ENCODE results near the gene QDPR. TPM values are rescaled to one million over a fixed set of nuclear protein-coding genes. Genes with fewer than 3 reads are reported as not detected.

The QDPR gene
- total RNA-seq, 1 experiment from 2014 or later = 15.2 TPM

DNA sequence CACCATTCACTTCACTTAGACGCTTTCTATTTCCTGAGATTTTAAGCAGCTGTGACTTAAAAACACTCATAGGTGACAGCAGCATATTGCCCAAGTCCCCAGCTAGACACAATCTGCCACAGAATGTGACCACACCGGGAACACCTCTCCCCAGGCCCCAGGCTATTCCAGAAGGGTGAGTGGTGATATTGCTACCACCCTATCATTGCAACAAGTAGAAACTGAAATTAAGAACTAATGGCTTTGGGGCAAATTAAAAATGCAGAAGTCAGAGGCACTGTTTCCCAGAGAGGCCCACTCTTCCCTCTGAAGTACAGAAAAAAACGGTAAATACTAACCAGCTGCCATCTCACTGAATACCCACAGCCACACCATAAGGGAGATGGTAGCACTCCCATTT, 35.0 kb downstream of the QDPR start:
- TF ChIP-seq TCF7L2 (IDR thresholded peaks at IDR 0.05; ENCODE audit: low read depth, low read length) (no peak), POLR2AphosphoS5 (IDR thresholded peaks at IDR 0.05; ENCODE audit: low read depth, low read length) (no peak), SIN3A (IDR thresholded peaks at IDR 0.05; ENCODE audit: borderline replicate concordance, insufficient read depth, low read depth, low read length) (no peak)
- TF ChIP-seq, protein P1, sequence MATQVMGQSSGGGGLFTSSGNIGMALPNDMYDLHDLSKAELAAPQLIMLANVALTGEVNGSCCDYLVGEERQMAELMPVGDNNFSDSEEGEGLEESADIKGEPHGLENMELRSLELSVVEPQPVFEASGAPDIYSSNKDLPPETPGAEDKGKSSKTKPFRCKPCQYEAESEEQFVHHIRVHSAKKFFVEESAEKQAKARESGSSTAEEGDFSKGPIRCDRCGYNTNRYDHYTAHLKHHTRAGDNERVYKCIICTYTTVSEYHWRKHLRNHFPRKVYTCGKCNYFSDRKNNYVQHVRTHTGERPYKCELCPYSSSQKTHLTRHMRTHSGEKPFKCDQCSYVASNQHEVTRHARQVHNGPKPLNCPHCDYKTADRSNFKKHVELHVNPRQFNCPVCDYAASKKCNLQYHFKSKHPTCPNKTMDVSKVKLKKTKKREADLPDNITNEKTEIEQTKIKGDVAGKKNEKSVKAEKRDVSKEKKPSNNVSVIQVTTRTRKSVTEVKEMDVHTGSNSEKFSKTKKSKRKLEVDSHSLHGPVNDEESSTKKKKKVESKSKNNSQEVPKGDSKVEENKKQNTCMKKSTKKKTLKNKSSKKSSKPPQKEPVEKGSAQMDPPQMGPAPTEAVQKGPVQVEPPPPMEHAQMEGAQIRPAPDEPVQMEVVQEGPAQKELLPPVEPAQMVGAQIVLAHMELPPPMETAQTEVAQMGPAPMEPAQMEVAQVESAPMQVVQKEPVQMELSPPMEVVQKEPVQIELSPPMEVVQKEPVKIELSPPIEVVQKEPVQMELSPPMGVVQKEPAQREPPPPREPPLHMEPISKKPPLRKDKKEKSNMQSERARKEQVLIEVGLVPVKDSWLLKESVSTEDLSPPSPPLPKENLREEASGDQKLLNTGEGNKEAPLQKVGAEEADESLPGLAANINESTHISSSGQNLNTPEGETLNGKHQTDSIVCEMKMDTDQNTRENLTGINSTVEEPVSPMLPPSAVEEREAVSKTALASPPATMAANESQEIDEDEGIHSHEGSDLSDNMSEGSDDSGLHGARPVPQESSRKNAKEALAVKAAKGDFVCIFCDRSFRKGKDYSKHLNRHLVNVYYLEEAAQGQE (IDR thresholded peaks at IDR 0.05; ENCODE audit: insufficient read depth in 1 of 2, low read depth in 2 of 2, low read length in 1 of 2) = no peak
- TF ChIP-seq, protein P2, sequence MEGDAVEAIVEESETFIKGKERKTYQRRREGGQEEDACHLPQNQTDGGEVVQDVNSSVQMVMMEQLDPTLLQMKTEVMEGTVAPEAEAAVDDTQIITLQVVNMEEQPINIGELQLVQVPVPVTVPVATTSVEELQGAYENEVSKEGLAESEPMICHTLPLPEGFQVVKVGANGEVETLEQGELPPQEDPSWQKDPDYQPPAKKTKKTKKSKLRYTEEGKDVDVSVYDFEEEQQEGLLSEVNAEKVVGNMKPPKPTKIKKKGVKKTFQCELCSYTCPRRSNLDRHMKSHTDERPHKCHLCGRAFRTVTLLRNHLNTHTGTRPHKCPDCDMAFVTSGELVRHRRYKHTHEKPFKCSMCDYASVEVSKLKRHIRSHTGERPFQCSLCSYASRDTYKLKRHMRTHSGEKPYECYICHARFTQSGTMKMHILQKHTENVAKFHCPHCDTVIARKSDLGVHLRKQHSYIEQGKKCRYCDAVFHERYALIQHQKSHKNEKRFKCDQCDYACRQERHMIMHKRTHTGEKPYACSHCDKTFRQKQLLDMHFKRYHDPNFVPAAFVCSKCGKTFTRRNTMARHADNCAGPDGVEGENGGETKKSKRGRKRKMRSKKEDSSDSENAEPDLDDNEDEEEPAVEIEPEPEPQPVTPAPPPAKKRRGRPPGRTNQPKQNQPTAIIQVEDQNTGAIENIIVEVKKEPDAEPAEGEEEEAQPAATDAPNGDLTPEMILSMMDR (IDR thresholded peaks at IDR 0.05) = no peak
- H3K4me3 ChIP-seq (ENCODE audit: low read depth in 2 of 2, low read length in 2 of 2) = no peak overlapping the region
- BruUV-seq (replicated peaks) = no TSS peak
- no peaks in the 10 kb centered on the region for H3K36me3 ChIP-seq (ENCODE audit: control insufficient read depth, insufficient read depth, low read length)
- in situ Hi-C loops (cut with HindIII; ENCODE audit: low pct_unique_long_range_greater_than_20kb, low sequenced_read_pairs) = no loop called here
- H3K27me3 ChIP-seq (ENCODE audit: control insufficient read depth, insufficient read depth, low read length) = no peaks in the 10 kb centered on the region
- H3K4me1 ChIP-seq (ENCODE audit: control insufficient read depth, insufficient read depth, low read length) = no peaks in the 10 kb centered on the region
- POLR2A ChIA-PET = no interaction called here
- CTCF ChIA-PET = no interaction called here
- no peak for DNase-seq (ENCODE audit: low read depth, low spot score)
- no peak overlapping the region for H3K27ac ChIP-seq (ENCODE audit: low read length)
- H3K9me3 ChIP-seq (ENCODE audit: control insufficient read depth, insufficient read depth, low read depth, low read length) = no peaks in the 10 kb centered on the region
- no peak for ATAC-seq
- intact Hi-C loops (cut with micrococcal nuclease; ENCODE audit: unreplicated experiment) = no loop called here

DNA sequence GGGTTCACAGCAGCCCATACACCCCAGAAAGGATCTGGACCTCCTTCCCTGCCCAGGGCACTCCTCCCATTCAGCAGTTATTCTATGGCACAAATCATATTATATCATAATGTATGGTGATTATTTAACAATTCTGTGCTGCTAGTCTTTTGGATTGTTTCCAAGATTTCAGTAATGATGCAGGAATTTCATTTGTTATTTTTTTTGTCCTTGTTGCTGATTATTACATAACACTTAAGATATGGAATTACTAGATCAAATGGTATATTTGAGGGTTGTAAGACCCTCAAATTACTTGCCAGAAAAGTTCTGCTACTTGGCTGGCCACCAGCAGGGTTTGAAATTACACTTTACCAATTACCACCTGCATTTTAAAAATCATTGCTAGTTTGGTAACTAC, 36.4 kb downstream of the QDPR start:
- Histone ChIP-seq H3K4me3 (ENCODE audit: low read depth in 2 of 2, low read length in 2 of 2) (no peak overlapping the region), H3K27me3 (ENCODE audit: control insufficient read depth, insufficient read depth, low read length) (no peaks in the 10 kb centered on the region), H3K4me1 (ENCODE audit: control insufficient read depth, insufficient read depth, low read length) (no peaks in the 10 kb centered on the region), H3K9me3 (ENCODE audit: control insufficient read depth, insufficient read depth, low read depth, low read length) (no peaks in the 10 kb centered on the region), H3K36me3 (ENCODE audit: control insufficient read depth, insufficient read depth, low read length) (no peaks in the 10 kb centered on the region), H3K27ac (ENCODE audit: low read length) (no peak overlapping the region)
- TF ChIP-seq, protein P2 (IDR thresholded peaks at IDR 0.05) = no peak
- ChIA-PET CTCF (no interaction called here), POLR2A (no interaction called here)
- intact Hi-C loops (cut with micrococcal nuclease; ENCODE audit: unreplicated experiment) (no loop called here), in situ Hi-C loops (cut with HindIII; ENCODE audit: low pct_unique_long_range_greater_than_20kb, low sequenced_read_pairs) (no loop called here)
- DNase-seq (ENCODE audit: low read depth, low spot score) (no peak), ATAC-seq (no peak)
- BruUV-seq (replicated peaks) = no TSS peak

Data from Panc1 (cell line).